Colonic mucosa (tissue), 4 donors: Measurements from ENCODE around the gene ZNF385B. TPM values are rescaled to one million over a fixed set of nuclear protein-coding genes. Genes with fewer than 3 reads are reported as not detected.
"Not testable (repeated sequence)": the region's sequence is repeated elsewhere in the genome, so short reads cannot be mapped to it uniquely, and the experiment has no call there.

ENCODE experiments used
- DNase-seq: peaks from one replicate; pipeline ENCODE4 v3.0.0-alpha.2; 2020
- H3K27ac ChIP-seq: fragments of 200-600 bp; one replicate; pipeline ENCODE4 v1.8.0; 2021
- H3K27me3 ChIP-seq: fragments of 200-600 bp; one replicate; pipeline ENCODE4 v1.8.0; 2021
- H3K36me3 ChIP-seq: fragments of 200-600 bp; one replicate; pipeline ENCODE4 v1.8.0; 2021
- H3K4me1 ChIP-seq: fragments of 200-600 bp; one replicate; pipeline ENCODE4 v1.8.0; 2021; ENCODE audit warnings: mild to moderate bottlenecking
- H3K4me3 ChIP-seq: fragments of 200-600 bp; one replicate; pipeline ENCODE4 v1.8.0; 2021
- H3K9ac ChIP-seq, 2 donors: one replicate each; pipeline ENCODE4 v1.7.0; 2013; ENCODE audit warnings: control low read depth in 2 of 2, low read depth in 2 of 2, low read length in 2 of 2
- H3K9me3 ChIP-seq: fragments of 200-600 bp; one replicate; pipeline ENCODE4 v1.8.0; 2021
- intact Hi-C: fragments of 100-400 bp; cut with DNase I; formaldehyde crosslinking; loops from one replicate; pipeline ENCODE4 v1.14.1; 2022
- total RNA-seq, 2 donors: library from RNA; stranded (reverse); fragmentation: NEBNext Ultra II Directional in 1 of 2; extraction: Animal tissue kit (Norgen Biotek cat#: 25700) in 1 of 2; gene quantifications; one replicate each; pipeline ENCODE4 v1.2.1, GENCODE V29; 2021
- TF ChIP-seq, protein P1 (sequence below): fragments of 200-600 bp; IDR thresholded peaks from one replicate; pipeline ENCODE4 v1.8.0; 2022; ENCODE audit warnings: antibody characterized with exemption, mild to moderate bottlenecking
- donor health status: healthy.
- donor health status: DM: no; HTN: no; CAD: no.
- donor health status: DM: no; HTN: no; CAD: no.

The ZNF385B gene
- total RNA-seq, 2 donors from 2014 or later = 0.10 to 0.69 TPM

DNA sequence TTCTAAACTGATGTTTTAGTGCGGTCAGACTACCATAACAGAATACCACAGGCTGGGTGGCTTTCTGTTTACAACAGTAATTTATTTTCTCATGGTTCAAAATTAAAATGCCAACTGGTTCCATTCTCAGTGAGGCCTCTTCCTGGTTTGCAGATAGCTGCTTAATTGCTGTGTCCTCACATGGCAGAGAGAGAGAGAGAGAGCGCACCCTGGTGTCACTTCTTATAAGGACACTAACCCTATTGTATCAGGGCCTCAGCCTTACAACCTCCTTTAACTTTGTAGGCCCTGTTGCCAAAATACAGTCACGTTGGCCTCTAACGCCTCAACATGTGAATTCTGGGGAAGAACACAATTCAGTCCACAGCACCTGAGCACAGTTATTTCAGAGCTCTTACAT, 37.5 kb upstream of the ZNF385B start:
- intact Hi-C loops = no loop called here
- Histone ChIP-seq H3K27me3 (no peaks in the 10 kb centered on the region), H3K27ac (no peak overlapping the region), H3K4me1 (no peaks in the 10 kb centered on the region), H3K9me3 (no peaks in the 10 kb centered on the region), H3K36me3 (no peaks in the 10 kb centered on the region), H3K4me3 (no peak overlapping the region), H3K9ac (no peak overlapping the region)
- peak; percentile 40 for DNase-seq
- TF ChIP-seq, protein P1, sequence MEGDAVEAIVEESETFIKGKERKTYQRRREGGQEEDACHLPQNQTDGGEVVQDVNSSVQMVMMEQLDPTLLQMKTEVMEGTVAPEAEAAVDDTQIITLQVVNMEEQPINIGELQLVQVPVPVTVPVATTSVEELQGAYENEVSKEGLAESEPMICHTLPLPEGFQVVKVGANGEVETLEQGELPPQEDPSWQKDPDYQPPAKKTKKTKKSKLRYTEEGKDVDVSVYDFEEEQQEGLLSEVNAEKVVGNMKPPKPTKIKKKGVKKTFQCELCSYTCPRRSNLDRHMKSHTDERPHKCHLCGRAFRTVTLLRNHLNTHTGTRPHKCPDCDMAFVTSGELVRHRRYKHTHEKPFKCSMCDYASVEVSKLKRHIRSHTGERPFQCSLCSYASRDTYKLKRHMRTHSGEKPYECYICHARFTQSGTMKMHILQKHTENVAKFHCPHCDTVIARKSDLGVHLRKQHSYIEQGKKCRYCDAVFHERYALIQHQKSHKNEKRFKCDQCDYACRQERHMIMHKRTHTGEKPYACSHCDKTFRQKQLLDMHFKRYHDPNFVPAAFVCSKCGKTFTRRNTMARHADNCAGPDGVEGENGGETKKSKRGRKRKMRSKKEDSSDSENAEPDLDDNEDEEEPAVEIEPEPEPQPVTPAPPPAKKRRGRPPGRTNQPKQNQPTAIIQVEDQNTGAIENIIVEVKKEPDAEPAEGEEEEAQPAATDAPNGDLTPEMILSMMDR = peak; percentile 23

DNA sequence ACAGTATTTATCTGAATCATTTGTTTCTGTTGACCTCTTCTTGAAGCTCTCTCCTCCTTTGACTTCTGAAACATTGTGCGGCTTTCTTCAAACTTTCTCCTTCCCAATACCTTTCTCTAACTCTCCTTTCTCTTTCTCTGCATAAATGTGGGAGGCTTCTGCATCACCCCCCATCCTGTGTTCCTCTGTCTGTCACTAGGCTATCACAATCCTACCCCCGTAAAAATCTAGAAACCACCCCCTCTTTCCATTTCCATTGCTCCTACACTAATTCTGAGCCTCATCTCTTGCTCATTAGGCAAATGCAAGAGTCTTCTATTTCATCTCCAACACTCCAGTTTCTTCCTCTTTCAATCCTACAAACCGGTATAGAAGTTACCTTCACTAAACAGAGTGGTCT, 32.2 kb upstream of the ZNF385B start:
- Histone ChIP-seq H3K9me3 (no peaks in the 10 kb centered on the region), H3K36me3 (no peaks in the 10 kb centered on the region), H3K27ac (no peak overlapping the region), H3K4me1 (no peaks in the 10 kb centered on the region), H3K4me3 (no peak overlapping the region), H3K27me3 (no peaks in the 10 kb centered on the region), H3K9ac (no peak overlapping the region)
- TF ChIP-seq, protein P1 = no peak
- DNase-seq = no peak
- intact Hi-C loops = no loop called here

DNA sequence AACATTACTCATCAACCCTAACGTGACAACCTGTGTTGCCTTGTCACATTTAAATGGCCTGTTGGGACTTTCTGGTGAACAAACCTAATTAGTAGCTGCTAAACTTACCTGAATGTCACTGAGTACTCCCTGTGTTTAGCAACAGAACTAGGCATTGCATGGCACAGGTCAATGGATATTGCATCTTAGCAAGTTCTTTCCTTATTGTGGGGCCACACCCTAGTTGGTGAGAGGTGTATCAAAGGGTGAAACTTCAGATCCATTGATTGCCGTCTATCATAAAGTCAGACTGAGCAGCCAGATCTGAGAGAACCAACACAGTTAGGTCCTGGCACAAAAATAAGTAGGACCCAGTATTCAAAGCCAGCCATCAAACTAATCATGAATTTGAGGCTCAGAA, 29.8 kb upstream of the ZNF385B start:
- H3K9ac ChIP-seq = no peak overlapping the region
- no peak overlapping the region for H3K4me3 ChIP-seq
- DNase-seq = peak; percentile 29
- no peak overlapping the region for H3K27ac ChIP-seq
- no peaks in the 10 kb centered on the region for H3K4me1 ChIP-seq
- intact Hi-C loops = no loop called here
- H3K36me3 ChIP-seq = no peaks in the 10 kb centered on the region
- TF ChIP-seq, protein P1 = no peak
- H3K27me3 ChIP-seq = no peaks in the 10 kb centered on the region
- H3K9me3 ChIP-seq = no peaks in the 10 kb centered on the region

DNA sequence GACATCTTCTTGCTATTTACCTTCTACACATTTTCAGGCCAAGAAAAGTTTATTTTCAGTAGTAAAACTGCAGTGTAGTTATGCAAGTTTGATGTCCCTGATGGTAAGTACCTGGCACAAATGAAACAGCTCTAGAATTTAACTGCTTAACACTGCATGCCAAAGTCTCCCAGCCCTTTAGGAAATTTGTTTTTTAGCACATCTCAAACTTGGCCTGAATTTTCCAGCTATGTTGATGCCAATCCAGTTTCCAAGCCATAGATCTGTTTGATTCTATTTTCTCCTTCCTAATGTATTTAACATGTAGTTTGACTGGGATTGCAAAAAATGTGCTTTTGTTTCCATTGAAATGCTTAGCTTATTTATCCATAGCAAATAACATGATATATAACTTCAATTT, 29.3 kb upstream of the ZNF385B start:
- no peak overlapping the region for H3K9ac ChIP-seq
- no peak for DNase-seq
- no peaks in the 10 kb centered on the region for H3K36me3 ChIP-seq
- no peaks in the 10 kb centered on the region for H3K27me3 ChIP-seq
- no peak overlapping the region for H3K4me3 ChIP-seq
- TF ChIP-seq, protein P1 = no peak
- H3K9me3 ChIP-seq = no peaks in the 10 kb centered on the region
- H3K4me1 ChIP-seq = no peaks in the 10 kb centered on the region
- H3K27ac ChIP-seq = no peak overlapping the region
- intact Hi-C loops = no loop called here

DNA sequence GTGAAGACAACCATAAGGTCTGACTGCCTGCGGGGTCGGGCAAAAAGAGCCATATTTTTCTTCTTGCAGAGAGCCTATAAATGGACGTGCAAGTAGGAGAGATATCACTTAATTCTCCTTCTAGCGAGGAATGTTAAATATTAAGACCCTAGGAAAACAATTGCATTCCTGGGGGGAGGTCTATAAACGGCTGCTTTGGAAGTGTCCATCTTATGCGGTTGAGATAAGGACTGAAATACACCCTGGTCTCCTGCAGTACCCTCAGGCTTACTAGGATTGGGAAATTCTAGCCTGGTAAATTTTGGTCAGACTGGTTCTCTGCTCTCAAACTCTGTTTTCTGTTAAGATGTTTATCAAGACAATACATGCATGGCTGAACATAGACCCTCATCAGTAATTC, 27.2 kb upstream of the ZNF385B start:
- intact Hi-C loops, DNase-seq, H3K27me3 ChIP-seq, H3K9me3 ChIP-seq, H3K36me3 ChIP-seq, H3K27ac ChIP-seq, H3K4me3 ChIP-seq, H3K4me1 ChIP-seq, H3K9ac ChIP-seq: not testable (repeated sequence)

DNA sequence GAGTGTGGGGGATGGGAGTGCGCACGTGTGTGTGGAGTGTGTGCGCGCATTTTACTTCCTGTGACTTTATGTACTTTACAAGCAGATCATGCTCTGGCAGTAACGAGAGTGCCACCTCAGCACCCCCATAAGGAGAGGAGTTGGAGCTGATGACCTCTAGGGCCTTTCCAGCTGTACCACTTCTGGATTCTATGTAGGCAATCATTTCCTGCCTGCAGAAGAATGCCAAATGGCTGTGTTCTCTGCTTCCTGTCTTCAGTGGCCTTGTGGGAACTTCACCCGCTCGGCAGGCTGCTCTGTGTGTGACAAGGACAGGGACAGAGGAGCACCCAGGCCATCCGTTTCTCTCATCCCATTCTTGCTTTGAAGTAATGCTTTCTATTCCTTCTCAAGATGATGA, 22.8 kb upstream of the ZNF385B start:
- no peaks in the 10 kb centered on the region for H3K27me3 ChIP-seq
- TF ChIP-seq, protein P1 = no peak
- intact Hi-C loops = no loop called here

More for the DNA sequence above, 22.8 kb upstream of the ZNF385B start:
- Histone ChIP-seq H3K4me1 (no peaks in the 10 kb centered on the region), H3K9ac (no peak overlapping the region), H3K9me3 (no peaks in the 10 kb centered on the region), H3K4me3 (no peak overlapping the region), H3K36me3 (no peaks in the 10 kb centered on the region), H3K27ac (no peak overlapping the region)
- DNase-seq = no peak
